Calu3 (cell line): ENCODE results near the gene HS6ST3. TPM values are rescaled to one million over a fixed set of nuclear protein-coding genes. Genes with fewer than 3 reads are reported as not detected.

Experiments used
- BruUV-seq: library from RNA; stranded (reverse); fragments of 400-500 nt; replicated peaks from 2 replicates; lab custom pipeline; 2021; lab: Mats Ljungman, UMichigan
- CTCF ChIA-PET: fragments of 300-600 bp; sonication (Branson Sonifier 250); formaldehyde crosslinking; loops from one replicate; lab custom pipeline; 2022; ENCODE audit warnings: antibody characterized with exemption; lab: Charles Lee
- DNase-seq: peaks from one replicate; pipeline ENCODE4 v3.0.0; 2022
- H3K27ac Mint-ChIP-seq: one replicate; pipeline ENCODE4 v1.8.0; 2022; ENCODE audit warnings: mixed read lengths; ENCODE audit not compliant: unreplicated experiment
- H3K27me3 Mint-ChIP-seq: one replicate; pipeline ENCODE4 v1.8.0; 2022; ENCODE audit warnings: mixed read lengths; ENCODE audit not compliant: unreplicated experiment
- H3K36me3 Mint-ChIP-seq: one replicate; pipeline ENCODE4 v1.8.0; 2022; ENCODE audit warnings: mild to moderate bottlenecking, moderate library complexity, mixed read lengths; ENCODE audit not compliant: insufficient read depth, unreplicated experiment
- H3K4me1 Mint-ChIP-seq: one replicate; pipeline ENCODE4 v1.8.0; 2022; ENCODE audit warnings: mild to moderate bottlenecking, low read depth, mixed read lengths; ENCODE audit not compliant: unreplicated experiment
- H3K4me3 Mint-ChIP-seq: one replicate; pipeline ENCODE4 v1.8.0; 2022; ENCODE audit warnings: mild to moderate bottlenecking, low read depth, moderate library complexity, mixed read lengths; ENCODE audit not compliant: unreplicated experiment
- H3K9me3 Mint-ChIP-seq: one replicate; pipeline ENCODE4 v1.8.0; 2022; ENCODE audit warnings: low read depth, mixed read lengths; ENCODE audit not compliant: unreplicated experiment
- intact Hi-C: fragments of 100-400 bp; cut with micrococcal nuclease; formaldehyde crosslinking; loops from one replicate; pipeline ENCODE4 v1.10.0; 2022; ENCODE audit not compliant: unreplicated experiment
- total RNA-seq: library from RNA; stranded (reverse); gene quantifications from 2 replicates; pipeline ENCODE4 v1.2.3, GENCODE V29; 2022
- TF ChIP-seq, protein P1 (sequence below): fragments of 200-600 bp; IDR thresholded peaks from one replicate; pipeline ENCODE4 v1.8.0; 2022; ENCODE audit warnings: antibody characterized with exemption; ENCODE audit not compliant: unreplicated experiment

Gene HS6ST3
- total RNA-seq, 1 experiment from 2014 or later: not detected

DNA sequence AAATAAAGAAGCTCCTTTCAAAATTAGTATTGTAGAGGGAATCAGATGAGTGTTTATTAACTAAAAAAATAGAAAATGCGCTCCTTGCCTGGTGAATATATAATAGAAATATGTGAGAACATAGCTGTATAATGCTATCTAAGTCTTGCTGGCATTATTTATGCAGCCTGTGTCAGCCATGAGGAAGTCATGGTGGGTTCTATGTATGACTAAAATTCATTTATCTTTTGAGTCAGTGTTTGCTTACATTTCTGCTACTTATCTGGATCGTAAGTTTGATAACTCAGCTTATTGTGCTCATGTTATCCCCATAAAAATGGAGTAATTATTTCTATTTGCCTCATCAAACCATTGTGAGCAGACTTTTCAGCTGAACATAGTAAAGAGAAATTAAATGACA is 455.1 kb downstream of the HS6ST3 start:
- no peak overlapping the region for H3K27ac Mint-ChIP-seq
- intact Hi-C loops: no loop called here
- CTCF ChIA-PET: no interaction called here
- no peaks in the 10 kb centered on the region for H3K9me3 Mint-ChIP-seq
- H3K4me1 Mint-ChIP-seq: no peaks in the 10 kb centered on the region
- no peaks in the 10 kb centered on the region for H3K27me3 Mint-ChIP-seq
- H3K4me3 Mint-ChIP-seq: no peak overlapping the region
- BruUV-seq: no TSS peak
- DNase-seq: no peak
- no peaks in the 10 kb centered on the region for H3K36me3 Mint-ChIP-seq
- TF ChIP-seq, protein P1, sequence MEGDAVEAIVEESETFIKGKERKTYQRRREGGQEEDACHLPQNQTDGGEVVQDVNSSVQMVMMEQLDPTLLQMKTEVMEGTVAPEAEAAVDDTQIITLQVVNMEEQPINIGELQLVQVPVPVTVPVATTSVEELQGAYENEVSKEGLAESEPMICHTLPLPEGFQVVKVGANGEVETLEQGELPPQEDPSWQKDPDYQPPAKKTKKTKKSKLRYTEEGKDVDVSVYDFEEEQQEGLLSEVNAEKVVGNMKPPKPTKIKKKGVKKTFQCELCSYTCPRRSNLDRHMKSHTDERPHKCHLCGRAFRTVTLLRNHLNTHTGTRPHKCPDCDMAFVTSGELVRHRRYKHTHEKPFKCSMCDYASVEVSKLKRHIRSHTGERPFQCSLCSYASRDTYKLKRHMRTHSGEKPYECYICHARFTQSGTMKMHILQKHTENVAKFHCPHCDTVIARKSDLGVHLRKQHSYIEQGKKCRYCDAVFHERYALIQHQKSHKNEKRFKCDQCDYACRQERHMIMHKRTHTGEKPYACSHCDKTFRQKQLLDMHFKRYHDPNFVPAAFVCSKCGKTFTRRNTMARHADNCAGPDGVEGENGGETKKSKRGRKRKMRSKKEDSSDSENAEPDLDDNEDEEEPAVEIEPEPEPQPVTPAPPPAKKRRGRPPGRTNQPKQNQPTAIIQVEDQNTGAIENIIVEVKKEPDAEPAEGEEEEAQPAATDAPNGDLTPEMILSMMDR: no peak

DNA sequence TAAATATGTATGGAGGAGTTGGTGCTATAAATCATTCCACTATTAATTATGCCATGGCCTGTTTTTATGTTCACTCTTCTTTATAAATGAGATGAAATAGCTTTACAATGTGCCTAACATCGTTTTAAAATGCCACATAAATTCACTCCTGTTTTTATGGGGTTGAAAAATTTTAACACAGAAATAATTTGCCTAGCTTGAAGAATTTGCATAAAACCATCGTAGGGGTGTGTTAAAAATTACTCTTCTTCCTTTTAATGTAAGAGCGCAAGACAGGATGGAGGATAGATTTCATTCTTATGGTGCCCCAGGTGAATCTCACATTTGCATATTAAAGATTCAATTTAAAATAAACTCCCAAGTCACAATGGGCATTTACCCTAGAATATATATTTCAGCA is 456.6 kb downstream of the HS6ST3 start:
- CTCF ChIA-PET: no interaction called here
- intact Hi-C loops: no loop called here
- no peak for DNase-seq
- Mint-ChIP-seq H3K4me3 (no peak overlapping the region), H3K4me1 (no peaks in the 10 kb centered on the region), H3K36me3 (no peaks in the 10 kb centered on the region), H3K27ac (no peak overlapping the region), H3K27me3 (no peaks in the 10 kb centered on the region), H3K9me3 (no peaks in the 10 kb centered on the region)
- TF ChIP-seq, protein P1: no peak
- BruUV-seq: no TSS peak

DNA sequence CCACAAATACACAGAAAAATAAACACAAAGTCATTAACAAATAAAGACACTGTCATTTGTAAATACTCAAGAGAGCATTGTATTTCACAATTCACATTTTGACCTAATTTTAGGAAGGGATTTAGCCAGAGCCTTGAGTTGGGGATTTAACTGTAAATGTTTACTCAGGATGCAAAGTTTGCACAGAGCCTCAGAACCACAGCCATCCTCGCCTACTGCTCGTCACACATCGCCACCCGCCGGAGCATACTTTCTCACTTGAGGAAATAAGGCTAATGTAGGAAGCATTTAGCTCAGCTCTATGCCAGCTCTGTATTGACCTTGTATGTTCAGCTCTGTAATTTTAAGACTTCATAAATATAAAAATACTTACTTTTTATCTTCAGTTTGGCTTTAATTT is 461.6 kb downstream of the HS6ST3 start:
- intact Hi-C loops: no loop called here
- Mint-ChIP-seq H3K36me3 (no peaks in the 10 kb centered on the region), H3K4me3 (no peak overlapping the region), H3K27ac (no peak overlapping the region), H3K4me1 (no peaks in the 10 kb centered on the region), H3K9me3 (no peaks in the 10 kb centered on the region), H3K27me3 (no peaks in the 10 kb centered on the region)
- CTCF ChIA-PET: no interaction called here
- no peak for DNase-seq
- TF ChIP-seq, protein P1: no peak
- no TSS peak for BruUV-seq

DNA sequence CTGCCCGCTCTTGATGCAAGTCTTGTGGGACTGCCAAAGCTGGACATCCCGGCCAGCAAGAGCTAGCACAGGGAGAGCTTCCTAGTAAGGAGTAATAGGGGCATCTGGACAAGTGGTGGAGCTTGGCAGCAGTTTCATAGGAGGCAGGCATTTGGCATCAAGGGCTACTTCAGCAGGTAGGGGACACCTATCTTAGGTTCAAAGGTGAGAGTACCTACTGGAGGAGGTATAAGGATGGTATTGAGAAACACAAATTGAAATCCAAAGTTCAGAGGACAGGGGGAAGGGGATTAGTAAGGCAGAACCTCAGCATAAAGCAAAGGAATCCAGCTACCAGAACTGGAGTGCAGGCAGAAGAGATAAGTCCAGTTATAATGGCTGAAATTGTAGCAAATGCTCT is 462.7 kb downstream of the HS6ST3 start:
- Mint-ChIP-seq H3K27me3 (no peaks in the 10 kb centered on the region), H3K36me3 (no peaks in the 10 kb centered on the region), H3K4me3 (no peak overlapping the region), H3K9me3 (no peaks in the 10 kb centered on the region), H3K4me1 (no peaks in the 10 kb centered on the region), H3K27ac (no peak overlapping the region)
- intact Hi-C loops: no loop called here
- no TSS peak for BruUV-seq
- DNase-seq: no peak
- TF ChIP-seq, protein P1: no peak
- CTCF ChIA-PET: no interaction called here
